Measurements from ENCODE around the gene FGF12.

DNA sequence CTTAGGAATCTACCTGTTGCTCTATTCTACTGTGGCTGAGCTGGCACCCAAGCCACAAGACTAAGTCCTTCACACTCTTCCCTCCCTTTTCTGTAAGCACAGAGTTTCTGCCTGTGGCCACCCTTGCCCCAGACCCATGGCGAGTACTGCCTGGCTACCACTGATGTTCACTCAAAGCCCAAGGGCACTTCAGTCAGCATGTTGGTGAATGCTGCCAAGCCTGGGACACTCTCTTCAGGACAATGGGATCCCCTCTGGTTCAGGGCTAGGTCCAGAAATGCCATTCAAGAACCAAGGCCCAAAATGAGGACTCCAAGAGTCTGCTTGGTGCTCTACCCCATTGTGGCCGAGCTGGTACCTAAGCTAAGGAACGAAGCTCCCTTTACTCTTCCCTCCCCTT, 184.2 kb downstream of the FGF12 start:
- TF ChIP-seq ZFP3 (CRISPR knock-in tag; IDR thresholded peaks at IDR 0.05) (no peak), ZFP30 (CRISPR knock-in tag; IDR thresholded peaks at IDR 0.05) (no peak), PPARA (CRISPR knock-in tag; IDR thresholded peaks at IDR 0.05; ENCODE audit: borderline replicate concordance) (no peak), TOX (CRISPR knock-in tag; IDR thresholded peaks at IDR 0.05; ENCODE audit: borderline replicate concordance) (no peak), BACH2 (CRISPR knock-in tag; IDR thresholded peaks at IDR 0.05; ENCODE audit: borderline replicate concordance) (no peak), ARNTL (CRISPR knock-in tag; IDR thresholded peaks at IDR 0.05; ENCODE audit: borderline replicate concordance, low read depth) (no peak), ISL1 (CRISPR knock-in tag; IDR thresholded peaks at IDR 0.05) (no peak), TCF4 (CRISPR knock-in tag; IDR thresholded peaks at IDR 0.05; ENCODE audit: borderline replicate concordance) (no peak), TSHZ2 (CRISPR knock-in tag; IDR thresholded peaks at IDR 0.05) (no peak)
- TF ChIP-seq, protein P1, sequence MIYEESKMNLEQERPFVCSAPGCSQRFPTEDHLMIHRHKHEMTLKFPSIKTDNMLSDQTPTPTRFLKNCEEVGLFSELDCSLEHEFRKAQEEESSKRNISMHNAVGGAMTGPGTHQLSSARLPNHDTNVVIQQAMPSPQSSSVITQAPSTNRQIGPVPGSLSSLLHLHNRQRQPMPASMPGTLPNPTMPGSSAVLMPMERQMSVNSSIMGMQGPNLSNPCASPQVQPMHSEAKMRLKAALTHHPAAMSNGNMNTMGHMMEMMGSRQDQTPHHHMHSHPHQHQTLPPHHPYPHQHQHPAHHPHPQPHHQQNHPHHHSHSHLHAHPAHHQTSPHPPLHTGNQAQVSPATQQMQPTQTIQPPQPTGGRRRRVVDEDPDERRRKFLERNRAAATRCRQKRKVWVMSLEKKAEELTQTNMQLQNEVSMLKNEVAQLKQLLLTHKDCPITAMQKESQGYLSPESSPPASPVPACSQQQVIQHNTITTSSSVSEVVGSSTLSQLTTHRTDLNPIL (CRISPR knock-in tag; IDR thresholded peaks at IDR 0.05; ENCODE audit: low read depth), result no peak
